Parathyroid adenoma (tissue), 2 donors: ENCODE results near the gene C1QTNF8.

Experiments used
- H2AFZ ChIP-seq: fragments of 300-600 bp; sonication (generic); one replicate; pipeline ENCODE4 v1.7.0; 2017; ENCODE audit warnings: antibody characterized with exemption, mild to moderate bottlenecking
- H3K27ac ChIP-seq: fragments of 300-600 bp; sonication (generic); one replicate; pipeline ENCODE4 v1.7.0; 2017
- H3K27me3 ChIP-seq: fragments of 300-600 bp; sonication (generic); one replicate; pipeline ENCODE4 v1.7.0; 2017; ENCODE audit warnings: low read length; ENCODE audit not compliant: control insufficient read depth, insufficient read depth
- H3K36me3 ChIP-seq: fragments of 300-600 bp; sonication (generic); one replicate; pipeline ENCODE4 v1.7.0; 2017; ENCODE audit warnings: low read length; ENCODE audit not compliant: control insufficient read depth, insufficient read depth
- H3K4me1 ChIP-seq: fragments of 300-600 bp; sonication (generic); one replicate; pipeline ENCODE4 v1.7.0; 2017; ENCODE audit warnings: control low read depth
- H3K4me2 ChIP-seq: fragments of 300-600 bp; sonication (generic); one replicate; pipeline ENCODE4 v1.7.0; 2017; ENCODE audit warnings: low read length
- H3K4me3 ChIP-seq: fragments of 300-600 bp; sonication (generic); one replicate; pipeline ENCODE4 v1.7.0; 2017; ENCODE audit warnings: low read depth, low read length
- H3K79me2 ChIP-seq: fragments of 300-600 bp; sonication (generic); one replicate; pipeline ENCODE4 v1.7.0; 2017; ENCODE audit warnings: control low read depth
- H3K9ac ChIP-seq: fragments of 300-600 bp; sonication (generic); one replicate; pipeline ENCODE4 v1.7.0; 2017; ENCODE audit warnings: mild to moderate bottlenecking
- H3K9me3 ChIP-seq: fragments of 300-600 bp; sonication (generic); one replicate; pipeline ENCODE4 v1.7.0; 2017; ENCODE audit warnings: low read length; ENCODE audit not compliant: control insufficient read depth
- CTCF ChIP-seq: fragments of 300-600 bp; sonication (generic); IDR thresholded peaks from one replicate; pipeline ENCODE4 v1.7.0; 2017; ENCODE audit warnings: antibody characterized with exemption, mild to moderate bottlenecking
- donor health status: primary hyperparathyroidism.

Gene C1QTNF8

GRCh38 chr16:1057252-1057932 lies 38.7 kb downstream of the C1QTNF8 start:
- Histone ChIP-seq H3K27me3 (no peaks in the 10 kb centered on the region), H3K27ac (no peak overlapping the region), H3K9me3 (no peaks in the 10 kb centered on the region), H3K36me3 (no peaks in the 10 kb centered on the region), H3K4me1 (no peaks in the 10 kb centered on the region), H2AFZ (no peak overlapping the region), H3K79me2 (no peaks in the 10 kb centered on the region), H3K4me2 (no peak overlapping the region), H3K4me3 (no peak overlapping the region), H3K9ac (no peak overlapping the region)
- TF ChIP-seq CTCF, result peak; percentile 83

- no peaks in the 10 kb centered on the region for H3K4me1 ChIP-seq
- H2AFZ ChIP-seq, result no peak overlapping the region
- no peaks in the 10 kb centered on the region for H3K27me3 ChIP-seq
- H3K36me3 ChIP-seq, result no peaks in the 10 kb centered on the region
- no peaks in the 10 kb centered on the region for H3K9me3 ChIP-seq
- H3K27ac ChIP-seq, result no peak overlapping the region
- H3K79me2 ChIP-seq, result no peaks in the 10 kb centered on the region
- TF ChIP-seq CTCF, result no peak
- no peak overlapping the region for H3K4me3 ChIP-seq
- H3K4me2 ChIP-seq, result no peak overlapping the region
- H3K9ac ChIP-seq, result no peak overlapping the region
These were observed 39.8 kb downstream of the C1QTNF8 start for GRCh38 chr16:1056196-1056595.

GRCh38 chr16:1055557-1055924 lies 40.5 kb downstream of the C1QTNF8 start:
- Histone ChIP-seq H3K79me2 (no peaks in the 10 kb centered on the region), H3K4me1 (no peaks in the 10 kb centered on the region), H3K4me2 (no peak overlapping the region), H3K9ac (no peak overlapping the region), H3K4me3 (no peak overlapping the region), H3K27ac (no peak overlapping the region), H3K9me3 (no peaks in the 10 kb centered on the region), H3K36me3 (no peaks in the 10 kb centered on the region), H3K27me3 (no peaks in the 10 kb centered on the region), H2AFZ (no peak overlapping the region)
- no peak for TF ChIP-seq CTCF

- H3K27ac ChIP-seq, result no peak overlapping the region
- no peaks in the 10 kb centered on the region for H3K4me1 ChIP-seq
- H3K27me3 ChIP-seq, result no peaks in the 10 kb centered on the region
These were observed 41.1 kb downstream of the C1QTNF8 start for GRCh38 chr16:1054660-1055556.

More at GRCh38 chr16:1054660-1055556, 41.1 kb downstream of the C1QTNF8 start:
- no peaks in the 10 kb centered on the region for H3K36me3 ChIP-seq
- no peak overlapping the region for H3K9ac ChIP-seq
- H2AFZ ChIP-seq, result no peak overlapping the region
- H3K4me2 ChIP-seq, result no peak overlapping the region
- H3K79me2 ChIP-seq, result no peaks in the 10 kb centered on the region
- H3K4me3 ChIP-seq, result no peak overlapping the region
- no peaks in the 10 kb centered on the region for H3K9me3 ChIP-seq
- TF ChIP-seq CTCF, result peak; percentile 86
